Type B pancreatic cell (in vitro differentiated cells): ENCODE measurements around the gene SHROOM1. TPM values are rescaled to one million over a fixed set of nuclear protein-coding genes. Genes with fewer than 3 reads are reported as not detected.
A peak's percentile ranks its signal among the peaks of the same experiment; 100 is the strongest.

Experiments
- DNase-seq: peaks from one replicate; pipeline ENCODE4 v3.0.0; 2021; ENCODE audit warnings: mixed read lengths; ENCODE audit not compliant: unreplicated experiment; ENCODE audit errors: extremely low spot score
- H3K27ac Mint-ChIP-seq: 2 replicates; pipeline ENCODE4 v1.8.0; 2021; ENCODE audit warnings: mild to moderate bottlenecking, mixed read lengths
- H3K27me3 Mint-ChIP-seq: 2 replicates; pipeline ENCODE4 v1.8.0; 2021; ENCODE audit warnings: mixed read lengths
- H3K36me3 Mint-ChIP-seq: 2 replicates; pipeline ENCODE4 v1.8.0; 2021; ENCODE audit warnings: mixed read lengths
- H3K4me1 Mint-ChIP-seq: one replicate; pipeline ENCODE4 v1.8.0; 2021; ENCODE audit warnings: mixed read lengths; ENCODE audit not compliant: unreplicated experiment
- H3K4me3 Mint-ChIP-seq: 2 replicates; pipeline ENCODE4 v1.8.0; 2021; ENCODE audit warnings: mild to moderate bottlenecking, mixed read lengths
- H3K9me3 Mint-ChIP-seq: 2 replicates; pipeline ENCODE4 v1.8.0; 2021; ENCODE audit warnings: mixed read lengths
- total RNA-seq: library from RNA; stranded (reverse); gene quantifications from 2 replicates; pipeline ENCODE4 v1.2.1, GENCODE V29; 2021; ENCODE audit warnings: low replicate concordance
- TF ChIP-seq, protein P1 (sequence below): fragments of 200-600 bp; sonication (generic); conservative IDR thresholded peaks from 2 replicates; pipeline ENCODE4 v1.5.0; 2021; ENCODE audit warnings: antibody characterized with exemption, mild to moderate bottlenecking

The SHROOM1 gene
- total RNA-seq, 1 donor from 2014 or later: 7.2 TPM

GRCh38 chr5:132774896-132775295 lies 55.6 kb downstream of the SHROOM1 start:
- Mint-ChIP-seq H3K9me3 (no peaks in the 10 kb centered on the region), H3K27me3 (peaks cover 19% of the 10 kb centered on the region), H3K36me3 (no peaks in the 10 kb centered on the region), H3K4me3 (peak overlapping the region; percentile 80), H3K27ac (peak overlapping the region; percentile 75), H3K4me1 (peaks cover 29% of the 10 kb centered on the region)
- DNase-seq: no peak
- TF ChIP-seq, protein P1, sequence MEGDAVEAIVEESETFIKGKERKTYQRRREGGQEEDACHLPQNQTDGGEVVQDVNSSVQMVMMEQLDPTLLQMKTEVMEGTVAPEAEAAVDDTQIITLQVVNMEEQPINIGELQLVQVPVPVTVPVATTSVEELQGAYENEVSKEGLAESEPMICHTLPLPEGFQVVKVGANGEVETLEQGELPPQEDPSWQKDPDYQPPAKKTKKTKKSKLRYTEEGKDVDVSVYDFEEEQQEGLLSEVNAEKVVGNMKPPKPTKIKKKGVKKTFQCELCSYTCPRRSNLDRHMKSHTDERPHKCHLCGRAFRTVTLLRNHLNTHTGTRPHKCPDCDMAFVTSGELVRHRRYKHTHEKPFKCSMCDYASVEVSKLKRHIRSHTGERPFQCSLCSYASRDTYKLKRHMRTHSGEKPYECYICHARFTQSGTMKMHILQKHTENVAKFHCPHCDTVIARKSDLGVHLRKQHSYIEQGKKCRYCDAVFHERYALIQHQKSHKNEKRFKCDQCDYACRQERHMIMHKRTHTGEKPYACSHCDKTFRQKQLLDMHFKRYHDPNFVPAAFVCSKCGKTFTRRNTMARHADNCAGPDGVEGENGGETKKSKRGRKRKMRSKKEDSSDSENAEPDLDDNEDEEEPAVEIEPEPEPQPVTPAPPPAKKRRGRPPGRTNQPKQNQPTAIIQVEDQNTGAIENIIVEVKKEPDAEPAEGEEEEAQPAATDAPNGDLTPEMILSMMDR: no peak

DNA sequence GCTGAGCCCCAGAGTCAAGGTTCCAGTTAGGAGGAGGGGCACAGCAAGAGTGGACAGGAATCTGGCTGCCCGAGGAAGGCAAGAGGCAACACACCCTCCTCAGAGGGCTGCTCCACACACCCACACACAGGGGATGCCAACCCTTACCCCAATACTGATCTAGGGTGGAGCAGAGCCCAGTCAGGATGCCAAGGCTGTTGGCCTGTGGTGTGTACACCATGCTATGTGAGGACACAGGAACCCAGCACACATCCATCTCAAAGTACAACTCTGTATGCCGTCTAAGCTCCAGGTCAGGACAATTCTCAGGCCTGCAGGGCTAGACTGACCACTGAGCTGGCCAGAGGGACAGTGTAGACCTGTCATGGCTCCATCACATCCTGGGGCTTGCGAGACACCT lies 56.0 kb downstream of the SHROOM1 start:
- peaks cover 15% of the 10 kb centered on the region for H3K27me3 Mint-ChIP-seq
- no peak overlapping the region for H3K27ac Mint-ChIP-seq
- TF ChIP-seq, protein P1: no peak
- peak overlapping the region; percentile 80 for H3K4me3 Mint-ChIP-seq
- no peak for DNase-seq
- H3K36me3 Mint-ChIP-seq: no peaks in the 10 kb centered on the region
- H3K9me3 Mint-ChIP-seq: no peaks in the 10 kb centered on the region
- H3K4me1 Mint-ChIP-seq: peaks cover 29% of the 10 kb centered on the region

- Mint-ChIP-seq H3K27me3 (peaks cover 10% of the 10 kb centered on the region), H3K4me3 (peak overlapping the region; percentile 59), H3K36me3 (no peaks in the 10 kb centered on the region), H3K4me1 (peaks cover 29% of the 10 kb centered on the region), H3K9me3 (no peaks in the 10 kb centered on the region), H3K27ac (no peak overlapping the region)
- TF ChIP-seq, protein P1: no peak
- DNase-seq: no peak
These were observed 56.7 kb downstream of the SHROOM1 start for GRCh38 chr5:132773601-132774355.

DNA sequence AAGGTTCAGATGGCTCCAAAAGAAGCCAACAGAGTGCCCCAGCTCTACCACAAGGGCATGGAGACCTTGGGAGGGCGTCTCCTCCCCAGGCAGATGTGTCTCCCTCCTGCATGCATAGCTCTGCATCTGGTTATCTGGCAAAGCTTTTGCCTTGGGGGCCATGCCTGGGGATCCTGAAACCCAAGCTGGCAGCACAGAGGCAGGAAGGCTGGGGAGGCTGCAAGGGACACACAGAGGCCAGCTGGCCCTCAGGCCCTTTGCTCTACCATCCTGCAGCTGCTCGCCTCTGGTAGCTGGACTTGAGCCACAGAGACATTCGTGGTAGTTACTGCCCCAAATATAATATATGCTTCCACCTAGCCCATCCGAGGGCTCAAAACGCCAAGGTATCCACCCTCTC lies 57.3 kb downstream of the SHROOM1 start:
- no peak overlapping the region for H3K27ac Mint-ChIP-seq
- H3K36me3 Mint-ChIP-seq: no peaks in the 10 kb centered on the region
- H3K4me1 Mint-ChIP-seq: peaks cover 29% of the 10 kb centered on the region
- no peak overlapping the region for H3K4me3 Mint-ChIP-seq
- peaks cover 5% of the 10 kb centered on the region for H3K27me3 Mint-ChIP-seq
- no peaks in the 10 kb centered on the region for H3K9me3 Mint-ChIP-seq
- no peak for DNase-seq
- TF ChIP-seq, protein P1: no peak

- H3K9me3 Mint-ChIP-seq: no peaks in the 10 kb centered on the region
- no peaks in the 10 kb centered on the region for H3K36me3 Mint-ChIP-seq
- no peak overlapping the region for H3K4me3 Mint-ChIP-seq
- peaks cover 29% of the 10 kb centered on the region for H3K4me1 Mint-ChIP-seq
- TF ChIP-seq, protein P1: no peak
- no peaks in the 10 kb centered on the region for H3K27me3 Mint-ChIP-seq
- H3K27ac Mint-ChIP-seq: no peak overlapping the region
- no peak for DNase-seq
These were observed 58.0 kb downstream of the SHROOM1 start for GRCh38 chr5:132772291-132773070.

Other genes starting within 250 kb of the SHROOM1 start
- gene IL13, start 172.5 kb downstream of the SHROOM1 start, total RNA-seq: not detected in 2 replicates
- gene IL4, start 156.7 kb downstream of the SHROOM1 start, total RNA-seq: not detected in 2 replicates
- gene KIF3A, start 93.1 kb downstream of the SHROOM1 start, total RNA-seq: 15.6 and 20.0 TPM in 2 replicates
- gene CCNI2, start 83.2 kb downstream of the SHROOM1 start, total RNA-seq: 0.76 and 1.4 TPM in 2 replicates
- 62.7 and 68.1 TPM in 2 replicates for gene SEPTIN8, start 53.4 kb downstream of the SHROOM1 start, total RNA-seq
- gene SOWAHA, start 17.3 kb downstream of the SHROOM1 start, total RNA-seq: 2.5 and 4.4 TPM in 2 replicates
- gene GDF9, start 35.8 kb upstream of the SHROOM1 start, total RNA-seq: 1.4 and 1.5 TPM in 2 replicates
- 445 and 544 TPM in 2 replicates for gene UQCRQ, start 36.0 kb upstream of the SHROOM1 start, total RNA-seq
- 2.5 and 2.9 TPM in 2 replicates for gene LEAP2, start 43.0 kb upstream of the SHROOM1 start, total RNA-seq
- gene AFF4, start 133.0 kb upstream of the SHROOM1 start, total RNA-seq: 69.9 and 78.1 TPM in 2 replicates
- gene ZCCHC10, start 195.9 kb upstream of the SHROOM1 start, total RNA-seq: 22.1 and 23.1 TPM in 2 replicates
- gene HSPA4, start 221.4 kb upstream of the SHROOM1 start, total RNA-seq: 134 and 140 TPM in 2 replicates